ENCODE data around the gene NACC1. TPM values are rescaled to one million over a fixed set of nuclear protein-coding genes. Genes with fewer than 3 reads are reported as not detected.
A peak's percentile ranks its signal among the peaks of the same experiment; 100 is the strongest.

NACC1 gene
- total and polyA plus RNA-seq, 2 of the 8 experiments (the other 6 are each of a cell fraction or from before 2014, with no cell fraction given): 234 to 301 TPM

DNA sequence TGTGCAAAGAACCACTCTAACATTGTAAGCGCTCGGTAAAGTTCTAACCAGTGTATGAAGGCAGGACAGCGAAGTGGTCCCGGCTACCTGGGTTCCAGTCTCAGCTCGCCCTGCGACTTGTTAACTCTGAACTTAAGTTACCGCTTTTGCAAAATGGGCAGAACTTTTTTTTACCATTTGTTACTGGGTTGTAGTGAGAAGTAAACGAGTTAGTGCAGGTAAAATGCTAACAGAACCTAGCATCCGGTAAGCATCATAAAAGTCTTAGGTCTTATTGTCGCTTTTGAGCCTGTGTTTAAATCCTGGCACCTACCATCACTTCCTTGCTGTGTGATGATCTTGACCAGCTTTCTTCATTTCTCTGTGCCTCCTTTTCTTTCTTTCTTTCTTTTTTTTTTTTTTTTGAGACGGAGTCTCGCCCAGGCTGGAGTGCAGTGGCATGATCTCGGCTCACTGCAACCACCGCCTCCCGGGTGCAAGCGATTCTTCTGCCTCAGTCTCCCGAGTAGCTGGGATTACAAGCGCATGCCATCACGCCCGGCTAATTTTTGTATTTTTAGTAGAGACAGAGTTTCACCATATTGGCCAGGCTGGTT lies 790 bp upstream of the NACC1 start:
- H3K79me2 ChIP-seq (ENCODE audit: control insufficient read depth in 1 of 2, insufficient read depth in 2 of 2, low read length in 2 of 2): peaks cover 39 to 54% of the 10 kb centered on the region in 2 experiments
- H2BK20ac ChIP-seq (ENCODE audit: low read length): no peak overlapping the region
- peak overlapping the region in 1 of 4 experiments; percentile 56; a peak in 1 of 7 replicates for H3K9ac ChIP-seq (replicated peaks in 1 of 4; ENCODE audit: extremely low read depth in 1 of 4, low read depth in 3 of 4, low read length in 3 of 4)

More for the DNA sequence above, 790 bp upstream of the NACC1 start:
- H3K23me2 ChIP-seq (ENCODE audit: low read depth, low read length): peaks cover 8% of the 10 kb centered on the region; the same call in 1 of the 2 replicates
- no peak overlapping the region for H3K56ac ChIP-seq (replicated peaks; ENCODE audit: insufficient read length, low read depth, low read length)
- no peak overlapping the region for H2BK12ac ChIP-seq (ENCODE audit: low read depth, low read length)
- no peak overlapping the region for H3K18ac ChIP-seq (ENCODE audit: extremely low read depth, low read length)
- H2BK120ac ChIP-seq (replicated peaks; ENCODE audit: low read depth, low read length): no peak overlapping the region
- no peak overlapping the region for H3K14ac ChIP-seq (ENCODE audit: insufficient read length)
- ChIA-PET CTCF (ENCODE audit: partially characterized antibody) (interaction anchor here (1.0 to 1.4 kb wide), 3 partner anchors 12 to 79 kb away, joined by 3 to 4 read pairs (median 4); no protein-coding TSS in a partner anchor), POLR2A (ENCODE audit: partially characterized antibody) (interaction anchor here (0.7 to 19.5 kb wide), 19 partner anchors 13 to 226 kb away, joined by 3 to 228 read pairs (median 4); partner anchors contain the start of genes GCDH, IER2, LYL1 and STX10)
- H2BK5ac ChIP-seq (ENCODE audit: low read depth, low read length): no peak overlapping the region
- H3K23ac ChIP-seq (ENCODE audit: insufficient read length): no peak overlapping the region
- DNase-seq (ENCODE audit: low read depth in 1 of 2, low spot score in 2 of 2) (no peak), FAIRE-seq (no peak)
- peak overlapping the region; percentile 68 to 86 for H3K4me2 ChIP-seq (ENCODE audit: insufficient read depth in 1 of 2, low read depth in 2 of 2, low read length in 2 of 2)
- H3K4me3 ChIP-seq (ENCODE audit: extremely low read depth in 1 of 4, insufficient read depth in 2 of 4, low read depth in 3 of 4, low read length in 4 of 4): peak overlapping the region; percentile 80 to 96 (median 90)
- H3K36me3 ChIP-seq (ENCODE audit: control insufficient read depth in 2 of 4, insufficient read depth in 4 of 4, low read length in 3 of 4): peaks cover 5 to 20% (median 12%) of the 10 kb centered on the region in 4 experiments; a peak in 6 of 8 replicates
- no peak overlapping the region for H2AK5ac ChIP-seq (ENCODE audit: low read depth, low read length)
- no peak for TF ChIP-seq KDM1A (IDR thresholded peaks at IDR 0.05; ENCODE audit: borderline replicate concordance, low read length)
- TF ChIP-seq RFX5 (IDR thresholded peaks at IDR 0.05; ENCODE audit: borderline replicate concordance, low read depth, low read length): no peak
- TF ChIP-seq ASH2L (IDR thresholded peaks at IDR 0.05; ENCODE audit: low read length): no peak
- TF ChIP-seq, protein P1, sequence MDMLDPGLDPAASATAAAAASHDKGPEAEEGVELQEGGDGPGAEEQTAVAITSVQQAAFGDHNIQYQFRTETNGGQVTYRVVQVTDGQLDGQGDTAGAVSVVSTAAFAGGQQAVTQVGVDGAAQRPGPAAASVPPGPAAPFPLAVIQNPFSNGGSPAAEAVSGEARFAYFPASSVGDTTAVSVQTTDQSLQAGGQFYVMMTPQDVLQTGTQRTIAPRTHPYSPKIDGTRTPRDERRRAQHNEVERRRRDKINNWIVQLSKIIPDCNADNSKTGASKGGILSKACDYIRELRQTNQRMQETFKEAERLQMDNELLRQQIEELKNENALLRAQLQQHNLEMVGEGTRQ (IDR thresholded peaks at IDR 0.05; ENCODE audit: low read length): no peak
- no peak for TF ChIP-seq EP300 (IDR thresholded peaks at IDR 0.05; ENCODE audit: borderline replicate concordance in 1 of 2, low read depth in 2 of 2, low read length in 2 of 2)
- no peak for TF ChIP-seq SAP30 (IDR thresholded peaks at IDR 0.05; ENCODE audit: insufficient read depth, insufficient replicate concordance, low read length)
- no peak for TF ChIP-seq KDM4A (IDR thresholded peaks at IDR 0.05; ENCODE audit: low read depth, low read length, severe bottlenecking)
- no peak for TF ChIP-seq CBX8 (IDR thresholded peaks at IDR 0.05; ENCODE audit: borderline replicate concordance, low read depth, low read length)
- no peak for TF ChIP-seq NRF1 (IDR thresholded peaks at IDR 0.05; ENCODE audit: low read depth, low read length)
- no peak overlapping the region for H4K5ac ChIP-seq (ENCODE audit: insufficient read length, low read depth, low read length)
- H2AFZ ChIP-seq (ENCODE audit: low read length): no peak overlapping the region
- H3K27ac ChIP-seq (ENCODE audit: low read depth, low read length): no peak overlapping the region
- H2BK15ac ChIP-seq (ENCODE audit: low read length): no peak overlapping the region
- H3K9me3 ChIP-seq (ENCODE audit: insufficient read depth in 2 of 2, low read depth in 1 of 2, low read length in 1 of 2): no peaks in the 10 kb centered on the region
- H3K27me3 ChIP-seq (replicated peaks in 1 of 4; ENCODE audit: control insufficient read depth in 3 of 4, extremely low read depth in 1 of 4, insufficient read depth in 3 of 4, low read length in 3 of 4): no peaks in the 10 kb centered on the region
- 59% methylated on average over 14 of the region's 20 CpGs; no CpG with 5 or more reads in 1 of the 2 experiments for WGBS, 2 experiments (ENCODE audit: extremely low coverage in 1 of 2, insufficient coverage in 1 of 2, insufficient read length in 1 of 2, insufficient replicate concordance in 2 of 2, low coverage in 1 of 2, low lambda C conversion rate in 2 of 2, missing lambda C conversion rate in 1 of 2)
- H3K4me1 ChIP-seq (replicated peaks in 1 of 4; ENCODE audit: control insufficient read depth in 3 of 4, insufficient read depth in 4 of 4, low read length in 3 of 4): peaks cover 14 to 35% (median 26%) of the 10 kb centered on the region in 4 experiments
- H4K8ac ChIP-seq (ENCODE audit: extremely low read depth, insufficient read depth, low read length): no peak overlapping the region
- peak overlapping the region; percentile 57 for H3K4ac ChIP-seq (replicated peaks; ENCODE audit: insufficient read length, low read depth, low read length)
- peaks cover 31% of the 10 kb centered on the region for H3K79me1 ChIP-seq (ENCODE audit: low read depth, low read length)
- H4K91ac ChIP-seq (replicated peaks; ENCODE audit: insufficient read length, low read length): no peak overlapping the region
- peaks cover 31 to 34% of the 10 kb centered on the region in 2 experiments for H4K20me1 ChIP-seq (replicated peaks in 1 of 2; ENCODE audit: control insufficient read depth in 1 of 2, insufficient read depth in 2 of 2, low read length in 2 of 2)

Measured in H1 (cell line).